GM18868 (cell line): Measurements from ENCODE around the gene MTHFD2L.
"Not testable (repeated sequence)": the region's sequence is repeated elsewhere in the genome, so short reads cannot be mapped to it uniquely, and the experiment has no call there.

Experiments used
- ATAC-seq: cut with Tn5 transposase; IDR thresholded peaks from one replicate; pipeline ENCODE4 v1.9.1; 2021; ENCODE audit warnings: mild to moderate bottlenecking, moderate library complexity; ENCODE audit not compliant: unreplicated experiment

Gene MTHFD2L

GRCh38 chr4:74181219-74181618, 23.3 kb downstream of the MTHFD2L start:
- no peak for ATAC-seq

- no peak for ATAC-seq
Measured at GRCh38 chr4:74188912-74189311, 31.0 kb downstream of the MTHFD2L start.

- ATAC-seq: no peak
Measured at GRCh38 chr4:74189331-74190043, 31.6 kb downstream of the MTHFD2L start.

GRCh38 chr4:74190332-74190731, 32.4 kb downstream of the MTHFD2L start:
- no peak for ATAC-seq

- ATAC-seq: no peak
Measured at GRCh38 chr4:74190919-74191397, 33.0 kb downstream of the MTHFD2L start.

- peak; percentile 88 for ATAC-seq
Measured at GRCh38 chr4:74197080-74197479, 39.2 kb downstream of the MTHFD2L start.

- ATAC-seq: no peak
Measured at GRCh38 chr4:74202062-74202586, 44.2 kb downstream of the MTHFD2L start.

- ATAC-seq: no peak
Measured at GRCh38 chr4:74203467-74203866, 45.5 kb downstream of the MTHFD2L start.

GRCh38 chr4:74205046-74205445, 47.1 kb downstream of the MTHFD2L start:
- ATAC-seq: no peak

- no peak for ATAC-seq
Measured at GRCh38 chr4:74205559-74205958, 47.6 kb downstream of the MTHFD2L start.

GRCh38 chr4:74206088-74206825, 48.3 kb downstream of the MTHFD2L start:
- peak; percentile 84 for ATAC-seq

GRCh38 chr4:74214457-74215159, 56.7 kb downstream of the MTHFD2L start:
- ATAC-seq: not testable (repeated sequence)

GRCh38 chr4:74215236-74215635, 57.3 kb downstream of the MTHFD2L start:
- not testable (repeated sequence) for ATAC-seq

- ATAC-seq: no peak
Measured at GRCh38 chr4:74217365-74217764, 59.4 kb downstream of the MTHFD2L start.

GRCh38 chr4:74218201-74218600, 60.3 kb downstream of the MTHFD2L start:
- no peak for ATAC-seq

- no peak for ATAC-seq
Measured at GRCh38 chr4:74219240-74219639, 61.3 kb downstream of the MTHFD2L start.

GRCh38 chr4:74223098-74223497, 65.2 kb downstream of the MTHFD2L start:
- no peak for ATAC-seq

- no peak for ATAC-seq
Measured at GRCh38 chr4:74223801-74224200, 65.9 kb downstream of the MTHFD2L start.

- peak; percentile 81 for ATAC-seq
Measured at GRCh38 chr4:74228691-74229640, 71.0 kb downstream of the MTHFD2L start.

- ATAC-seq: peak; percentile 76
Measured at GRCh38 chr4:74230902-74231499, 73.1 kb downstream of the MTHFD2L start.
